Kasumi-1 (cell line): ENCODE results near the gene ZNF341.
"Not testable (repeated sequence)": the region's sequence is repeated elsewhere in the genome, so short reads cannot be mapped to it uniquely, and the experiment has no call there.

Experiments
- DNase-seq, 2 experiments: peaks; one replicate each; lab custom pipeline; 2025; lab: John Stamatoyannopoulos, UW

The ZNF341 gene

GRCh38 chr20:33770005-33770404 lies 38.2 kb downstream of the ZNF341 start:
- DNase-seq, result no peak

GRCh38 chr20:33771938-33772337 lies 40.1 kb downstream of the ZNF341 start:
- DNase-seq, result no peak

- DNase-seq, result no peak
Measured at GRCh38 chr20:33772439-33772838, 40.6 kb downstream of the ZNF341 start.

- no peak for DNase-seq
Measured at GRCh38 chr20:33773412-33774089, 41.8 kb downstream of the ZNF341 start.

- no peak for DNase-seq
Measured at GRCh38 chr20:33777816-33778215, 46.0 kb downstream of the ZNF341 start.

- no peak for DNase-seq
Measured at GRCh38 chr20:33781133-33781532, 49.3 kb downstream of the ZNF341 start.

- DNase-seq, result no peak
Measured at GRCh38 chr20:33781945-33782344, 50.1 kb downstream of the ZNF341 start.

GRCh38 chr20:33783256-33783655 lies 51.5 kb downstream of the ZNF341 start:
- DNase-seq, result no peak

- no peak for DNase-seq
Measured at GRCh38 chr20:33783818-33784217, 52.0 kb downstream of the ZNF341 start.

- DNase-seq, result no peak
Measured at GRCh38 chr20:33784225-33784624, 52.4 kb downstream of the ZNF341 start.

- DNase-seq, result no peak
Measured at GRCh38 chr20:33785503-33785902, 53.7 kb downstream of the ZNF341 start.

- DNase-seq, result no peak
Measured at GRCh38 chr20:33787253-33787891, 55.6 kb downstream of the ZNF341 start.

GRCh38 chr20:33788351-33789049 lies 56.7 kb downstream of the ZNF341 start:
- DNase-seq, result no peak

- no peak for DNase-seq
Measured at GRCh38 chr20:33789109-33789857, 57.5 kb downstream of the ZNF341 start.

GRCh38 chr20:33789858-33790182 lies 58.0 kb downstream of the ZNF341 start:
- DNase-seq, result no peak

- DNase-seq, result no peak
Measured at GRCh38 chr20:33790566-33790965, 58.8 kb downstream of the ZNF341 start.

- no peak for DNase-seq
Measured at GRCh38 chr20:33791021-33791420, 59.2 kb downstream of the ZNF341 start.

- DNase-seq, result no peak
Measured at GRCh38 chr20:33791540-33791939, 59.7 kb downstream of the ZNF341 start.

GRCh38 chr20:33791959-33792597 lies 60.3 kb downstream of the ZNF341 start:
- DNase-seq, result peak; percentile 19 to 22

- DNase-seq, result not testable (repeated sequence)
Measured at GRCh38 chr20:33792598-33792989, 60.8 kb downstream of the ZNF341 start.

GRCh38 chr20:33793011-33793931 lies 61.5 kb downstream of the ZNF341 start:
- no peak for DNase-seq
